ENCODE measurements around the gene DIAPH1.
A peak's percentile ranks its signal among the peaks of the same experiment; 100 is the strongest.

DNA sequence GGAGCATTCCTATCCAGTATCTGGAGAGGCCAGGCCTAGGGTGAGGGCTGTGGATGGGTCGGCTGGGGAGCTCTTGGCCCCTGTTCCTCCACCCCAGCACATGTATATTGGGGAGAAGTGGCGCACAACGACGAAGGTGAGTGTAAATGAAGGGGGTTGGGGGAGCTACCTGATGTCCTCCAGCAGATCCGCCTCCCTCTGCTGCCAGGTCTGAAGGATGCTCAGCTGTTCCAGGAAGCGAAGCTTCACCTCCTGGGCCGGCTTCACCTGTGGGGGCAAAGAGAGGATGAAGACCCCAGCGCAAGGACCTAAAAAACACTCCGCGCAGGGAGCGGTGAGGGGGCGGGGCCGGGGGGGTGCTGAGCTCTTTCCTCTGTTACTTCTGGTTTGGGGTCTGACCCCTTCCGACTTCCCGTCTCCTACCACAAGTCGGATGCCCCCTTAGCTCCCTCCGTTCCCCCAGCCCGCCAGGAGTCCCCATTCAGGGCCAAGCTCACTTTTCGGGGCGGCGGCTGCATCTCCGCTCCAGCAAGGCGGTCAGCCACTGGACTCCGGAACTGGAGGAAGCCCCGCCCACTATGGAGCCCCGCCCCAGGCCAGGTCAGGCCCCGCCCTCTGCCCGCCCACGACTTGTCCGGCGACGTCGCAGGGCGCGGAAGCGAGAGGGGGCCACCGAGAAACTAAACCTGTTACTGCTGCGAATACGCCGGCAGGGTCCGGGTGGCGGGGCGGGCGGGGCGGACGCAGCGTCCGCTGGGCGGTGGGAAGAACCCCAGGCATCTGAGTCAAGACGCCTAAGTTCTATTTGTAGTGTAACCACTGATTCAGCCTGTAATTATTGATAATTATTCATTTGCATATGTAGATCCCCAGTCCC, 32.3 kb upstream of the DIAPH1 start, which contains the start of gene FCHSD1:
- TF ChIP-seq, protein P1, sequence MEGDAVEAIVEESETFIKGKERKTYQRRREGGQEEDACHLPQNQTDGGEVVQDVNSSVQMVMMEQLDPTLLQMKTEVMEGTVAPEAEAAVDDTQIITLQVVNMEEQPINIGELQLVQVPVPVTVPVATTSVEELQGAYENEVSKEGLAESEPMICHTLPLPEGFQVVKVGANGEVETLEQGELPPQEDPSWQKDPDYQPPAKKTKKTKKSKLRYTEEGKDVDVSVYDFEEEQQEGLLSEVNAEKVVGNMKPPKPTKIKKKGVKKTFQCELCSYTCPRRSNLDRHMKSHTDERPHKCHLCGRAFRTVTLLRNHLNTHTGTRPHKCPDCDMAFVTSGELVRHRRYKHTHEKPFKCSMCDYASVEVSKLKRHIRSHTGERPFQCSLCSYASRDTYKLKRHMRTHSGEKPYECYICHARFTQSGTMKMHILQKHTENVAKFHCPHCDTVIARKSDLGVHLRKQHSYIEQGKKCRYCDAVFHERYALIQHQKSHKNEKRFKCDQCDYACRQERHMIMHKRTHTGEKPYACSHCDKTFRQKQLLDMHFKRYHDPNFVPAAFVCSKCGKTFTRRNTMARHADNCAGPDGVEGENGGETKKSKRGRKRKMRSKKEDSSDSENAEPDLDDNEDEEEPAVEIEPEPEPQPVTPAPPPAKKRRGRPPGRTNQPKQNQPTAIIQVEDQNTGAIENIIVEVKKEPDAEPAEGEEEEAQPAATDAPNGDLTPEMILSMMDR (IDR thresholded peaks at IDR 0.05): peak in 4 of 12 donors; percentile 16 to 41 (median 36)
- peak in 1 of 2 donors; percentile 26 for TF ChIP-seq POLR2A (IDR thresholded peaks at IDR 0.05)
